ENCODE data around the gene ARHGAP1. TPM values are rescaled to one million over a fixed set of nuclear protein-coding genes. Genes with fewer than 3 reads are reported as not detected.

The ARHGAP1 gene
- total RNA-seq, 1 donor = 62.2 TPM

- TF ChIP-seq CTCF (IDR thresholded peaks at IDR 0.05; ENCODE audit: insufficient read depth, low read depth, low read length) = no peak
- no peak for DNase-seq (ENCODE audit: low read depth)
- no peak overlapping the region for H3K4me3 ChIP-seq (ENCODE audit: low read depth, low read length)
Observed at GRCh38 chr11:46724088-46724487, 23.7 kb upstream of the ARHGAP1 start.

- TF ChIP-seq CTCF (IDR thresholded peaks at IDR 0.05; ENCODE audit: insufficient read depth, low read depth, low read length) = no peak
- DNase-seq (ENCODE audit: low read depth) = no peak
- H3K4me3 ChIP-seq (ENCODE audit: low read depth, low read length) = no peak overlapping the region
Observed at GRCh38 chr11:46723359-46723680, 22.9 kb upstream of the ARHGAP1 start.

GRCh38 chr11:46722566-46723358 lies 22.3 kb upstream of the ARHGAP1 start:
- DNase-seq (ENCODE audit: low read depth) = no peak
- H3K4me3 ChIP-seq (ENCODE audit: low read depth, low read length) = no peak overlapping the region
- no peak for TF ChIP-seq CTCF (IDR thresholded peaks at IDR 0.05; ENCODE audit: insufficient read depth, low read depth, low read length)

GRCh38 chr11:46721286-46721685 lies 20.9 kb upstream of the ARHGAP1 start:
- no peak for TF ChIP-seq CTCF (IDR thresholded peaks at IDR 0.05; ENCODE audit: insufficient read depth, low read depth, low read length)
- H3K4me3 ChIP-seq (ENCODE audit: low read depth, low read length) = no peak overlapping the region
- DNase-seq (ENCODE audit: low read depth) = no peak

- no peak for DNase-seq (ENCODE audit: low read depth)
- H3K4me3 ChIP-seq (ENCODE audit: low read depth, low read length) = no peak overlapping the region
- no peak for TF ChIP-seq CTCF (IDR thresholded peaks at IDR 0.05; ENCODE audit: insufficient read depth, low read depth, low read length)
Observed at GRCh38 chr11:46719543-46720218, 19.3 kb upstream of the ARHGAP1 start.

- H3K4me3 ChIP-seq (ENCODE audit: low read depth, low read length) = no peak within 1 kb of the TSS
- DNase-seq (ENCODE audit: low read depth) = no peak
- no peak for TF ChIP-seq CTCF (IDR thresholded peaks at IDR 0.05; ENCODE audit: insufficient read depth, low read depth, low read length)
Observed at GRCh38 chr11:46719048-46719542, 18.7 kb upstream of the ARHGAP1 start, which contains the start of gene F2. TSS of gene F2 (plus strand) at chr11:46719213. CDS start at chr11:46719236, 23 bp downstream.
